ENCODE measurements around the gene COG2. TPM values are rescaled to one million over a fixed set of nuclear protein-coding genes. Genes with fewer than 3 reads are reported as not detected.

The COG2 gene
- total and polyA plus RNA-seq, 2 of the 13 experiments (the other 11 are each of a cell fraction or from before 2014, with no cell fraction given) = 16.8 to 36.3 TPM

- TF ChIP-seq TBX2 (CRISPR knock-in tag; IDR thresholded peaks at IDR 0.05; ENCODE audit: borderline replicate concordance) (peak; percentile 98), ELF4 (CRISPR knock-in tag; IDR thresholded peaks at IDR 0.05; ENCODE audit: borderline replicate concordance) (peak; percentile 82; the same call in 1 of the 2 replicates), ARNT2 (CRISPR knock-in tag; IDR thresholded peaks at IDR 0.05; ENCODE audit: low read depth) (peak; percentile 95), TRIM24 (CRISPR knock-in tag; IDR thresholded peaks at IDR 0.05) (peak; percentile 56; the same call in 1 of the 2 replicates), ZUFSP (CRISPR knock-in tag; IDR thresholded peaks at IDR 0.05; ENCODE audit: borderline replicate concordance) (no peak), ZBTB7A (CRISPR knock-in tag; IDR thresholded peaks at IDR 0.05) (peak; percentile 86; the same call in 1 of the 2 replicates), RAD21 (CRISPR knock-in tag; IDR thresholded peaks at IDR 0.05) (peak; percentile 41; the same call in 1 of the 2 replicates), ZNF724P (CRISPR knock-in tag; IDR thresholded peaks at IDR 0.05; ENCODE audit: borderline replicate concordance) (0 out of 2 replicates have a peak, but pooled peaks have one; percentile 33), ZNF30 (CRISPR knock-in tag; IDR thresholded peaks at IDR 0.05) (no peak), SMAD3 (CRISPR knock-in tag; IDR thresholded peaks at IDR 0.05) (peak; percentile 94), SUZ12 (IDR thresholded peaks at IDR 0.05; ENCODE audit: low read depth, low read length) (no peak), TOE1 (CRISPR knock-in tag; IDR thresholded peaks at IDR 0.05) (no peak), ZNF326 (CRISPR knock-in tag; IDR thresholded peaks at IDR 0.05; ENCODE audit: borderline replicate concordance) (no peak), HCFC1 (IDR thresholded peaks at IDR 0.05; ENCODE audit: low read depth, low read length) (no peak), CENPT (CRISPR knock-in tag; IDR thresholded peaks at IDR 0.05; ENCODE audit: low read depth) (0 out of 2 replicates have a peak, but pooled peaks have one; percentile 39), ARID3A (IDR thresholded peaks at IDR 0.05; ENCODE audit: low read depth, low read length) (no peak), PAF1 (CRISPR knock-in tag; IDR thresholded peaks at IDR 0.05) (no peak; the same call in 1 of the 2 replicates), NCOR1 (IDR thresholded peaks at IDR 0.05; ENCODE audit: borderline replicate concordance, low read length) (peak; percentile 90), ZC3H13 (CRISPR knock-in tag; IDR thresholded peaks at IDR 0.05) (peak; percentile 98), NRL (CRISPR knock-in tag; IDR thresholded peaks at IDR 0.05; ENCODE audit: borderline replicate concordance) (0 out of 2 replicates have a peak, but pooled peaks have one; percentile 35), NFYB (CRISPR knock-in tag; IDR thresholded peaks at IDR 0.05) (peak; percentile 12; the same call in 1 of the 2 replicates)
- TF ChIP-seq, protein P1, sequence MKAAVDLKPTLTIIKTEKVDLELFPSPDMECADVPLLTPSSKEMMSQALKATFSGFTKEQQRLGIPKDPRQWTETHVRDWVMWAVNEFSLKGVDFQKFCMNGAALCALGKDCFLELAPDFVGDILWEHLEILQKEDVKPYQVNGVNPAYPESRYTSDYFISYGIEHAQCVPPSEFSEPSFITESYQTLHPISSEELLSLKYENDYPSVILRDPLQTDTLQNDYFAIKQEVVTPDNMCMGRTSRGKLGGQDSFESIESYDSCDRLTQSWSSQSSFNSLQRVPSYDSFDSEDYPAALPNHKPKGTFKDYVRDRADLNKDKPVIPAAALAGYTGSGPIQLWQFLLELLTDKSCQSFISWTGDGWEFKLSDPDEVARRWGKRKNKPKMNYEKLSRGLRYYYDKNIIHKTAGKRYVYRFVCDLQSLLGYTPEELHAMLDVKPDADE (CRISPR knock-in tag; IDR thresholded peaks at IDR 0.05) = no peak
- TF ChIP-seq, protein P2, sequence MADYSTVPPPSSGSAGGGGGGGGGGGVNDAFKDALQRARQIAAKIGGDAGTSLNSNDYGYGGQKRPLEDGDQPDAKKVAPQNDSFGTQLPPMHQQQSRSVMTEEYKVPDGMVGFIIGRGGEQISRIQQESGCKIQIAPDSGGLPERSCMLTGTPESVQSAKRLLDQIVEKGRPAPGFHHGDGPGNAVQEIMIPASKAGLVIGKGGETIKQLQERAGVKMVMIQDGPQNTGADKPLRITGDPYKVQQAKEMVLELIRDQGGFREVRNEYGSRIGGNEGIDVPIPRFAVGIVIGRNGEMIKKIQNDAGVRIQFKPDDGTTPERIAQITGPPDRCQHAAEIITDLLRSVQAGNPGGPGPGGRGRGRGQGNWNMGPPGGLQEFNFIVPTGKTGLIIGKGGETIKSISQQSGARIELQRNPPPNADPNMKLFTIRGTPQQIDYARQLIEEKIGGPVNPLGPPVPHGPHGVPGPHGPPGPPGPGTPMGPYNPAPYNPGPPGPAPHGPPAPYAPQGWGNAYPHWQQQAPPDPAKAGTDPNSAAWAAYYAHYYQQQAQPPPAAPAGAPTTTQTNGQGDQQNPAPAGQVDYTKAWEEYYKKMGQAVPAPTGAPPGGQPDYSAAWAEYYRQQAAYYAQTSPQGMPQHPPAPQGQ (CRISPR knock-in tag; IDR thresholded peaks at IDR 0.05; ENCODE audit: borderline replicate concordance) = peak; percentile 97
Observed at GRCh38 chr1:230708631-230709580, 66.6 kb downstream of the COG2 start (continued).
